IMR-90 (cell line): ENCODE data around the gene GLRX2. TPM values are rescaled to one million over a fixed set of nuclear protein-coding genes. Genes with fewer than 3 reads are reported as not detected.

Experiments
- ATAC-seq: fragments of 200-7000 bp; cut with Tn5 transposase; 2 replicates; pipeline ENCODE4 v1.9.1; 2020; ENCODE audit warnings: low read depth, mild to moderate bottlenecking, moderate library complexity
- BruUV-seq: library from RNA; stranded (reverse); fragments of 400-500 nt; replicated peaks from 2 replicates; lab custom pipeline; 2021; lab: Mats Ljungman, UMichigan
- CTCF ChIA-PET: fragments of 300-600 bp; formaldehyde crosslinking; extraction: SDS; loops from one replicate; lab custom pipeline; 2021; ENCODE audit warnings: antibody characterized with exemption; lab: Yijun Ruan, JAX
- POLR2A ChIA-PET: fragments of 300-600 bp; sonication (Branson Sonifier 250); formaldehyde crosslinking; loops from one replicate; lab custom pipeline; 2022; ENCODE audit warnings: antibody characterized with exemption; ENCODE audit not compliant: unreplicated experiment; lab: Charles Lee
- DNase-seq: peaks from one replicate; pipeline ENCODE4 v3.0.0; 2013
- H2AFZ ChIP-seq: replicated peaks from 2 replicates; pipeline ENCODE3; 2013; ENCODE audit warnings: low read length, mild to moderate bottlenecking; ENCODE audit not compliant: poor library complexity
- H2AK5ac ChIP-seq: 2 replicates; pipeline ENCODE4 v1.6.1; 2013; ENCODE audit warnings: low read depth, low read length, inconsistent platforms
- H2AK9ac ChIP-seq: replicated peaks from 2 replicates; pipeline ENCODE3; 2013; ENCODE audit warnings: mild to moderate bottlenecking, low read depth, low read length, moderate library complexity; ENCODE audit not compliant: poor library complexity
- H2BK120ac ChIP-seq: 2 replicates; pipeline ENCODE4 v1.6.1; 2013; ENCODE audit warnings: low read depth, low read length, inconsistent platforms
- H2BK15ac ChIP-seq: 3 replicates; pipeline ENCODE4 v1.6.1; 2013; ENCODE audit warnings: low read depth, low read length, inconsistent platforms
- H2BK20ac ChIP-seq: 2 replicates; pipeline ENCODE4 v1.6.1; 2013; ENCODE audit warnings: low read depth, mild to moderate bottlenecking, inconsistent platforms, low read length, moderate library complexity
- H2BK5ac ChIP-seq: 2 replicates; pipeline ENCODE4 v1.6.1; 2013; ENCODE audit warnings: mild to moderate bottlenecking, low read depth, low read length, inconsistent platforms; ENCODE audit not compliant: poor library complexity, severe bottlenecking
- H3K14ac ChIP-seq: replicated peaks from 2 replicates; pipeline ENCODE4 v1.6.1; 2013; ENCODE audit warnings: low read depth, low read length, inconsistent platforms
- H3K18ac ChIP-seq: 2 replicates; pipeline ENCODE4 v1.6.1; 2013; ENCODE audit warnings: low read depth, low read length, control low read depth
- H3K23ac ChIP-seq: 2 replicates; pipeline ENCODE4 v1.6.1; 2013; ENCODE audit warnings: low read depth, low read length, inconsistent platforms
- H3K27ac ChIP-seq: 2 replicates; pipeline ENCODE4 v1.5.1; 2013; ENCODE audit warnings: mild to moderate bottlenecking, control low read depth, low read length; ENCODE audit not compliant: insufficient read depth
- H3K27me3 ChIP-seq: 2 replicates; pipeline ENCODE4 v1.6.1; 2013; ENCODE audit warnings: low read length; ENCODE audit not compliant: control insufficient read depth, insufficient read depth
- H3K36me3 ChIP-seq: 2 replicates; pipeline ENCODE4 v1.6.1; 2013; ENCODE audit warnings: low read length, mixed read lengths; ENCODE audit not compliant: control insufficient read depth, insufficient read depth
- H3K4ac ChIP-seq: 2 replicates; pipeline ENCODE4 v1.6.1; 2013; ENCODE audit warnings: low read depth, low read length, inconsistent platforms
- H3K4me1 ChIP-seq: 2 replicates; pipeline ENCODE4 v1.6.1; 2013; ENCODE audit warnings: low read length, mixed read lengths; ENCODE audit not compliant: control insufficient read depth, insufficient read depth
- H3K4me2 ChIP-seq: 2 replicates; pipeline ENCODE4 v1.6.1; 2013; ENCODE audit warnings: low read depth, mild to moderate bottlenecking, control low read depth, low read length, moderate library complexity
- H3K4me3 ChIP-seq: 2 replicates; pipeline ENCODE4 v1.5.1; 2013; ENCODE audit warnings: low read depth, mild to moderate bottlenecking, control low read depth, low read length, moderate library complexity; ENCODE audit not compliant: insufficient read depth
- H3K56ac ChIP-seq: 2 replicates; pipeline ENCODE4 v1.6.1; 2013; ENCODE audit warnings: low read length, inconsistent platforms; ENCODE audit not compliant: insufficient read depth; ENCODE audit errors: extremely low read depth
- H3K79me1 ChIP-seq, 2 experiments: 2 replicates each; pipeline ENCODE4 v1.6.1; 2013; ENCODE audit warnings: low read length in 2 of 2, inconsistent platforms in 1 of 2, low read depth in 1 of 2
- H3K9ac ChIP-seq: 2 replicates; pipeline ENCODE4 v1.6.1; 2013; ENCODE audit warnings: low read depth, low read length, control low read depth
- H3K9me1 ChIP-seq: 2 replicates; pipeline ENCODE4 v1.6.1; 2013; ENCODE audit warnings: low read length, inconsistent platforms; ENCODE audit not compliant: insufficient read depth
- H3K9me3 ChIP-seq: 2 replicates; pipeline ENCODE4 v1.6.1; 2013; ENCODE audit warnings: low read length; ENCODE audit not compliant: control insufficient read depth, insufficient read depth
- H4K20me1 ChIP-seq: 2 replicates; pipeline ENCODE4 v1.6.1; 2013; ENCODE audit warnings: low read length, inconsistent platforms; ENCODE audit not compliant: insufficient read depth
- H4K5ac ChIP-seq: 2 replicates; pipeline ENCODE4 v1.6.1; 2013; ENCODE audit warnings: mild to moderate bottlenecking, low read depth, low read length, control low read depth
- H4K8ac ChIP-seq, 2 experiments: 2 replicates each; pipeline ENCODE4 v1.6.1; 2013; ENCODE audit warnings: low read depth in 2 of 2, low read length in 2 of 2, control low read depth in 1 of 2, inconsistent platforms in 1 of 2
- H4K91ac ChIP-seq: 2 replicates; pipeline ENCODE4 v1.6.1; 2013; ENCODE audit warnings: low read depth, low read length, inconsistent platforms; ENCODE audit not compliant: insufficient read depth
- MAZ ChIP-seq: IDR thresholded peaks from 2 replicates; pipeline ENCODE4 v1.6.1; 2012; ENCODE audit warnings: low read depth, mild to moderate bottlenecking, low read length, improper control_type of control experiment, moderate library complexity, borderline replicate concordance
- MXI1 ChIP-seq: IDR thresholded peaks from 2 replicates; pipeline ENCODE4 v1.6.1; 2012; ENCODE audit warnings: low read depth, mild to moderate bottlenecking, low read length, moderate library complexity, borderline replicate concordance
- NFE2L2 ChIP-seq: fragments of 150-350 bp; IDR thresholded peaks from 2 replicates; pipeline ENCODE4 v1.6.1; 2016; ENCODE audit warnings: low read depth, mild to moderate bottlenecking, low read length
- RFX5 ChIP-seq: IDR thresholded peaks from 2 replicates; pipeline ENCODE4 v1.8.0; 2012; ENCODE audit warnings: low read depth, mild to moderate bottlenecking, low read length, moderate library complexity
- WGBS, 2 experiments: methylation state at CpG; one replicate each; pipeline versions ENCODE4 v1.1.5 to v1.1.7; 2013; ENCODE audit warnings: missing lambda C conversion rate in 2 of 2; ENCODE audit not compliant: insufficient read length in 1 of 2; ENCODE audit errors: extremely low coverage in 2 of 2; 5-methylcytosine and 5-hydroxymethylcytosine counted together
- dilution Hi-C: fragments of 300-500 bp; cut with HindIII; formaldehyde crosslinking; loops from one replicate; pipeline ENCODE4 v1.14.3; 2018; ENCODE audit warnings: low sequenced_read_pairs; ENCODE audit not compliant: unreplicated experiment
- in situ Hi-C: fragments of 300-500 bp; cut with MboI; formaldehyde crosslinking; loops from 3 replicates; pipeline ENCODE4 v1.14.3; 2019; ENCODE audit warnings: low sequenced_read_pairs, inconsistent platforms, mixed read lengths
- intact Hi-C: fragments of 100-400 bp; cut with micrococcal nuclease; formaldehyde crosslinking; loops from 2 replicates; pipeline ENCODE4 v1.10.0; 2022
- polyA plus RNA-seq, 3 experiments: library from polyadenylated mRNA; depleted of rRNA; stranded (reverse); fragments of >200 nt; gene quantifications; 2 replicates each; pipeline ENCODE4 v1.2.3, GENCODE V29; 2012; ENCODE audit warnings: low replicate concordance in 1 of 3
- total RNA-seq: library from RNA; depleted of rRNA; stranded (reverse); fragments of >200 nt; gene quantifications from 2 replicates; pipeline ENCODE4 v1.2.3, GENCODE V29; 2012

Gene GLRX2
- total and polyA plus RNA-seq, 2 of the 4 experiments (the other 2 are of a cell fraction), result 2.0 to 15.9 TPM

- H4K8ac ChIP-seq, result no peak overlapping the region
- H3K4me1 ChIP-seq, result peaks cover 3% of the 10 kb centered on the region
- H3K23ac ChIP-seq, result no peak overlapping the region
- peaks cover 6% of the 10 kb centered on the region for H3K9me1 ChIP-seq
- H4K91ac ChIP-seq, result no peak overlapping the region
- WGBS, 2 experiments, result no CpG with 5 or more reads among the region's 4 CpGs
- dilution Hi-C loops, result no loop called here
- no peak overlapping the region for H2AFZ ChIP-seq
- H3K27ac ChIP-seq, result no peak overlapping the region
- H4K20me1 ChIP-seq, result peaks cover 19% of the 10 kb centered on the region; the same call in 1 of the 2 replicates
- ChIA-PET POLR2A (no interaction called here), CTCF (no interaction called here)
- no peak overlapping the region for H2BK120ac ChIP-seq
- no peak overlapping the region for H3K4me2 ChIP-seq
- no peaks in the 10 kb centered on the region for H3K27me3 ChIP-seq
- BruUV-seq, result no TSS peak
- H2BK15ac ChIP-seq, result no peak overlapping the region
- H3K4me3 ChIP-seq, result no peak overlapping the region
- H3K14ac ChIP-seq, result no peak overlapping the region
- H3K9me3 ChIP-seq, result no peaks in the 10 kb centered on the region
- no peak overlapping the region for H4K5ac ChIP-seq
- no peak overlapping the region for H3K4ac ChIP-seq
- no peak overlapping the region for H2AK9ac ChIP-seq
- peaks cover 32 to 57% of the 10 kb centered on the region in 2 experiments for H3K79me1 ChIP-seq
- H2BK20ac ChIP-seq, result no peak overlapping the region
- ATAC-seq, result no peak
- H2BK5ac ChIP-seq, result no peak overlapping the region
- no peak overlapping the region for H3K18ac ChIP-seq
- no peak overlapping the region for H3K9ac ChIP-seq
- in situ Hi-C loops, result no loop called here
- H3K36me3 ChIP-seq, result peaks cover 6% of the 10 kb centered on the region
- DNase-seq, result no peak
- H2AK5ac ChIP-seq, result no peak overlapping the region
- intact Hi-C loops, result no loop called here
- H3K56ac ChIP-seq, result no peak overlapping the region
- no peak for TF ChIP-seq RFX5
- no peak for TF ChIP-seq NFE2L2
- no peak for TF ChIP-seq MXI1
- no peak for TF ChIP-seq MAZ
Observed at GRCh38 chr1:193066606-193067005, 38.6 kb downstream of the GLRX2 start.
